RWPE2 (cell line): ENCODE data around the gene PSMD11.

Experiments
- ATAC-seq: fragments of 200-7000 bp; cut with Tn5 transposase; 3 replicates; pipeline ENCODE4 v1.9.1; 2021; ENCODE audit warnings: low read depth
- DNase-seq: peaks from one replicate; pipeline ENCODE4 v3.0.0-alpha.2; 2020; ENCODE audit warnings: low spot score
- H3K27ac ChIP-seq: fragments of 450-650 bp; 2 replicates; pipeline ENCODE4 v1.5.1; 2017; ENCODE audit warnings: mild to moderate bottlenecking; ENCODE audit not compliant: poor library complexity, severe bottlenecking
- H3K27me3 ChIP-seq: fragments of 250-450 bp; sonication (Bioruptor Pico); 2 replicates; pipeline ENCODE4 v1.5.1; 2021; ENCODE audit warnings: mild to moderate bottlenecking, moderate library complexity; ENCODE audit not compliant: insufficient read depth, poor library complexity, severe bottlenecking
- H3K36me3 ChIP-seq: fragments of 250-450 bp; sonication (Bioruptor Pico); 2 replicates; pipeline ENCODE4 v1.5.1; 2020; ENCODE audit warnings: low read depth, mild to moderate bottlenecking, moderate library complexity
- H3K4me1 ChIP-seq: fragments of 250-450 bp; sonication (Bioruptor Pico); 2 replicates; pipeline ENCODE4 v1.5.1; 2021; ENCODE audit warnings: mild to moderate bottlenecking, moderate library complexity; ENCODE audit not compliant: insufficient read depth, poor library complexity, severe bottlenecking
- H3K4me3 ChIP-seq: fragments of 250-450 bp; sonication (Bioruptor Pico); 2 replicates; pipeline ENCODE4 v1.5.1; 2021; ENCODE audit warnings: mild to moderate bottlenecking, moderate library complexity; ENCODE audit not compliant: severe bottlenecking
- H3K9me3 ChIP-seq: fragments of 250-450 bp; sonication (Bioruptor Pico); 2 replicates; pipeline ENCODE4 v1.5.1; 2021; ENCODE audit warnings: mild to moderate bottlenecking, moderate library complexity; ENCODE audit not compliant: severe bottlenecking
- TF ChIP-seq, protein P1 (sequence below): fragments of 450-650 bp; IDR thresholded peaks from one replicate; pipeline ENCODE4 v1.5.1; 2017; ENCODE audit warnings: mild to moderate bottlenecking, moderate library complexity; ENCODE audit not compliant: poor library complexity, severe bottlenecking

PSMD11 gene

DNA sequence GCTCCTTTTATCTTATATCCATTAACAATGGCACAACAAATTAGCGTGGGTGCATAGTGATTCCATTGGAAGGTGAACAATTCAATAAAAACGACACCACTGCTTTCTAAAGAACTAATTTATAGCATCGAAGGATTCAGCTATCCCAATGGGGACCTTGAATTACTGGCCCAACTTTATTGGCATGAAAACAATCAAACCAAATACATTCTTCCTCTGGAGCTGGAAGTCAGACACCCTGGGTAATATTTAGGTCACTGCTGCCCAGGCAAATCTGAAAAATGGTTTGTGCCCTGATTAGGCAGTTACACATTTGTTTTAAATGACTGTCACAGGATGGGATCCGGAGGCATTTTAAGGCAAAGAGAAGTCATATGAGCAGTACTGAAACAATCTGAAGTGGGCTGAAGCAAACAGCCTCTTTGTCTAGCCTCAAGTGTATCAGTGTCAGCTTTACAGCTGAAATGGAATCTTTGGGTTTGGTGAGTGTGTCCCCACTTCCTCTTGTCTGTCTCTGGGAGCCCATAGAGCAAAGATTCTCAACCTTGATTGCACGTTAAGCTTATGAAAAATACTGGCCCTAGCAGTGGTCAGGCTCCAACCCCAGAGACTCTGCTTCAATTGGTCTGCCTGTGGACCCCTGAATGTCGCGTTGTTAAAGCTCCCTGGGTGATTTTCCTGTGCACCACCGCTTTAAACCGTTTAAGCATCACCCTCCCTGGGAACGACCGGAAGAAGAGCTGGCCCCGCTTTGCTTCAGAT lies 72.8 kb downstream of the PSMD11 start:
- no peak for ATAC-seq
- no peaks in the 10 kb centered on the region for H3K27me3 ChIP-seq
- H3K27ac ChIP-seq: no peak overlapping the region
- DNase-seq: no peak
- no peaks in the 10 kb centered on the region for H3K36me3 ChIP-seq
- H3K9me3 ChIP-seq: no peaks in the 10 kb centered on the region
- no peak overlapping the region for H3K4me3 ChIP-seq
- peaks cover 7% of the 10 kb centered on the region for H3K4me1 ChIP-seq
- TF ChIP-seq, protein P1, sequence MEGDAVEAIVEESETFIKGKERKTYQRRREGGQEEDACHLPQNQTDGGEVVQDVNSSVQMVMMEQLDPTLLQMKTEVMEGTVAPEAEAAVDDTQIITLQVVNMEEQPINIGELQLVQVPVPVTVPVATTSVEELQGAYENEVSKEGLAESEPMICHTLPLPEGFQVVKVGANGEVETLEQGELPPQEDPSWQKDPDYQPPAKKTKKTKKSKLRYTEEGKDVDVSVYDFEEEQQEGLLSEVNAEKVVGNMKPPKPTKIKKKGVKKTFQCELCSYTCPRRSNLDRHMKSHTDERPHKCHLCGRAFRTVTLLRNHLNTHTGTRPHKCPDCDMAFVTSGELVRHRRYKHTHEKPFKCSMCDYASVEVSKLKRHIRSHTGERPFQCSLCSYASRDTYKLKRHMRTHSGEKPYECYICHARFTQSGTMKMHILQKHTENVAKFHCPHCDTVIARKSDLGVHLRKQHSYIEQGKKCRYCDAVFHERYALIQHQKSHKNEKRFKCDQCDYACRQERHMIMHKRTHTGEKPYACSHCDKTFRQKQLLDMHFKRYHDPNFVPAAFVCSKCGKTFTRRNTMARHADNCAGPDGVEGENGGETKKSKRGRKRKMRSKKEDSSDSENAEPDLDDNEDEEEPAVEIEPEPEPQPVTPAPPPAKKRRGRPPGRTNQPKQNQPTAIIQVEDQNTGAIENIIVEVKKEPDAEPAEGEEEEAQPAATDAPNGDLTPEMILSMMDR: no peak

DNA sequence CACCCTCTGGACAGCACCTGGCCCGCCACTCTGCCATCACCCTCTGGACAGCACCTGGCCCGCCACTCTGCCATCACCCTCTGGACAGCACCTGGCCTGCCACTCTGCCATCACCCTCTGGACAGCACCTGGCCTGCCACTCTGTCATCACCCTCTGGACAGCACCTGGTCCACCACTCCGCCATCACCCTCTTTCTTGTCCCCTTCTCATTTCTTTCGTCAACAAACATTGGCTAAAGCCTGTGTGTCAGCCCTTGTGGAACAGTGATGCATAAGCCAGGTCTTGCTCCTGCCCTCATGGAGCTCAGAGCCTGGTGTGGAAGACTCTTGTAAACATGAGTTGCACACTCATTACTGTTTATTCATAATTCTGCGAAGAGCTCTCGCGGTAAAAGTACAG lies 73.7 kb downstream of the PSMD11 start:
- ATAC-seq: no peak

DNA sequence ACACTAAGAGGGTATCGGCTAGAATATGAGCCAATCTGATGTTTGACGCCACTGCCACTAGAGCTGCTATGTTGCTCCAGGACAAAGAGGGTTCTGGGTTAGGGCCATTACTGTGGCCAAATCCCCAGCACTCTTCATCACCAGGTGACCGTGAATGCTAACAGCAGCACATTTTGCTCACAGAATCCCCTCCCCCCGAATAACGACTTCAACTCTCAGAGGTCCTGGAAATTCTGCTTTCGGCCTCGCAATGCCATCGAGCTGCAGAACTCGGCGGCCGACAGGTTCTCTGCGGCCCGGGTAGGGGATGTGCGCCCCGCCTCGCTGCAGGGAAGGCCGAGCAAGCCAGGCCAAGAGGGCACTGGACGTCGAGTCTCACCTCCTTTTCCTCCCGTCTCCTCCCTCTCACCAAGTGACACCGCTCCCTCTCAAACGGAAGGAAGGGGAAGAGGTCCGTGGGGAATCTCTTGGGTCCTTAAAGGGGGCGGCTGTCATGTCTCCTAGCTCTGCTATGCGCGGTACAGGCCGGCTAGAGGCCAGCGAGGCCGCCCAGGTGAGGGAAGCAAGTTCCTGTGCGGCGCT lies 74.4 kb downstream of the PSMD11 start:
- H3K4me1 ChIP-seq: peaks cover 7% of the 10 kb centered on the region
- ATAC-seq: no peak

More for the DNA sequence above, 73.7 kb downstream of the PSMD11 start:
- DNase-seq: no peak
- no peaks in the 10 kb centered on the region for H3K9me3 ChIP-seq
- H3K27ac ChIP-seq: no peak overlapping the region
- H3K4me1 ChIP-seq: peaks cover 7% of the 10 kb centered on the region
- no peak overlapping the region for H3K4me3 ChIP-seq
- H3K36me3 ChIP-seq: no peaks in the 10 kb centered on the region
- no peaks in the 10 kb centered on the region for H3K27me3 ChIP-seq
- TF ChIP-seq, protein P1: no peak

DNA sequence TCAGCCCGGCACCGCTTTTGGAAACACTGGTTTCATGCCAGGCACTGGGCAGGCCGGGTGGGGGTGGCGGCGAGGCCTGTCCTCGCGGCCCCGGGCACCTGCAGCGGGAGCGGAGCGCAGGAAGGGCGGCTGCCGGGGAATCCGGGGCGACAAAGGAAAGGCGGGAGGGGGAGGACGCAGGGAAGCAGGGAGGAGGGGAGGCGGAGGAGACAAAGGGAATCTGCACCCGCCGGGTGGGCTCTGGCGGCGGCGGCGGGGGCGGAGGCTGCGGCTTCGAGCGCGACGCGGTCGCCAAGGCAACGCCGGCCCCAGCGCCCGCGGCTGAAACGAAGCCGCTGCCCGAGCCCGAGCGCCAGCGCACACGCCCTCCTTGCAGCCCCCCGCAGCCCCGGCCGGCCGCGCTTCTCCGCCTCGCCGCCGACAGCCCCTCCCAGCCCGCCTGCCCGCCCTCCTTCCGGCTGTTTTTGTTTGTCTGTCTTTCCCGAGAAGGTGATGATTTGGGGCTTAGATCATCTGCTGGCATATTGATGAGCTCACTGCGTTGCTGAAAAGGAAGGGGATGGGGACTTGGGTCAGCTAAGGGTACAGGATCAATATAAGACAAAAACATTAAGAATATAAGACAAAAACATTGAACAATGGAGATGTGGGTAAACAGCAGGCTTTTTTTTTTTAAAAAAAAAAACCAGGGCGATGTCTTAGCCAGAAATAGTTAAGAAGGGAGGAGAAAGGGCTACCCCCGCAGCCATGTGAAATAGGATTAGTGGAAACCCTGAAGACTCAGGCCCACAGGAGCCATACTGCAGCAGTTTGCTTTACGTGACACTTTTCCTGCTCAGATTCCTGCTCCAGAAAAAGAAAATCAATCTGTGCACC lies 75.2 kb downstream of the PSMD11 start:
- H3K4me3 ChIP-seq: peak overlapping the region; percentile 49
- peak overlapping the region; percentile 43 for H3K27ac ChIP-seq
- ATAC-seq: peak; percentile 93
- no peaks in the 10 kb centered on the region for H3K9me3 ChIP-seq
- peak; percentile 71 for DNase-seq
- H3K36me3 ChIP-seq: no peaks in the 10 kb centered on the region
- TF ChIP-seq, protein P1: no peak
- H3K27me3 ChIP-seq: no peaks in the 10 kb centered on the region
- peaks cover 7% of the 10 kb centered on the region for H3K4me1 ChIP-seq

More for the DNA sequence above, 74.4 kb downstream of the PSMD11 start:
- Histone ChIP-seq H3K36me3 (no peaks in the 10 kb centered on the region), H3K9me3 (no peaks in the 10 kb centered on the region), H3K4me3 (peak overlapping the region; percentile 49), H3K27ac (peak overlapping the region; percentile 43), H3K27me3 (no peaks in the 10 kb centered on the region)
- DNase-seq: no peak
- TF ChIP-seq, protein P1: no peak
